KOPT-K1 (cell line): ENCODE measurements around the gene SEC24A.
"Not testable (repeated sequence)": the region's sequence is repeated elsewhere in the genome, so short reads cannot be mapped to it uniquely, and the experiment has no call there.

Source experiments
- H3K27ac ChIP-seq: fragments of 200-600 bp; sonication (generic); 2 replicates; pipeline ENCODE4 v1.5.1; 2016; ENCODE audit warnings: antibody characterized with exemption, mild to moderate bottlenecking, low read depth, low read length; ENCODE audit not compliant: poor library complexity, severe bottlenecking
- H3K36me3 ChIP-seq: fragments of 200-600 bp; sonication (generic); 2 replicates; pipeline ENCODE4 v1.5.1; 2017; ENCODE audit warnings: antibody characterized with exemption, mild to moderate bottlenecking, low read length, moderate library complexity; ENCODE audit not compliant: insufficient read depth
- H3K9me3 ChIP-seq: fragments of 200-600 bp; sonication (generic); 2 replicates; pipeline ENCODE4 v1.5.1; 2017; ENCODE audit warnings: antibody characterized with exemption, low read length, mild to moderate bottlenecking; ENCODE audit not compliant: insufficient read depth, poor library complexity, severe bottlenecking

SEC24A gene

GRCh38 chr5:134758176-134758503, 109.6 kb downstream of the SEC24A start:
- Histone ChIP-seq H3K36me3 (peaks cover 14% of the 10 kb centered on the region; the same call in 1 of the 2 replicates), H3K9me3 (no peaks in the 10 kb centered on the region), H3K27ac (peak overlapping the region; percentile 82)

- H3K9me3 ChIP-seq, result no peaks in the 10 kb centered on the region
- H3K36me3 ChIP-seq, result peaks cover 19% of the 10 kb centered on the region
- H3K27ac ChIP-seq, result peak within 1 kb of the TSS; percentile 82
Observed at GRCh38 chr5:134758504-134759341, 110.1 kb downstream of the SEC24A start, which contains the start of gene DDX46. TSS of gene DDX46 (plus strand) at chr5:134758779. CDS start at chr5:134758939, 160 bp downstream.

GRCh38 chr5:134767528-134768291, 119.1 kb downstream of the SEC24A start:
- H3K27ac ChIP-seq, H3K9me3 ChIP-seq: not testable (repeated sequence)
- peaks cover 97% of the 10 kb centered on the region for H3K36me3 ChIP-seq

- Histone ChIP-seq H3K27ac (no peak overlapping the region), H3K9me3 (no peaks in the 10 kb centered on the region), H3K36me3 (peaks cover 100% of the 10 kb centered on the region)
Observed at GRCh38 chr5:134769206-134769605, 120.6 kb downstream of the SEC24A start.

- H3K36me3 ChIP-seq, result peaks cover 100% of the 10 kb centered on the region
Observed at GRCh38 chr5:134772461-134773125, 124.0 kb downstream of the SEC24A start.

GRCh38 chr5:134777366-134777765, 128.8 kb downstream of the SEC24A start:
- Histone ChIP-seq H3K36me3 (peaks cover 100% of the 10 kb centered on the region), H3K9me3 (no peaks in the 10 kb centered on the region), H3K27ac (no peak overlapping the region)

More at GRCh38 chr5:134772461-134773125, 124.0 kb downstream of the SEC24A start:
- no peaks in the 10 kb centered on the region for H3K9me3 ChIP-seq
- H3K27ac ChIP-seq, result no peak overlapping the region
